Loucy (cell line): ENCODE data around the gene ZCCHC18.

Experiments
- H2AFZ ChIP-seq: fragments of 200-600 bp; sonication (generic); 2 replicates; pipeline ENCODE4 v1.6.0; 2016; ENCODE audit warnings: antibody characterized with exemption, mild to moderate bottlenecking, low read length, moderate library complexity
- H3F3A ChIP-seq: fragments of 200-600 bp; 2 replicates; pipeline ENCODE4 v1.6.0; 2016; ENCODE audit warnings: antibody characterized with exemption, low read depth, mild to moderate bottlenecking
- H3K27me3 ChIP-seq: fragments of 200-600 bp; sonication (generic); 2 replicates; pipeline ENCODE4 v1.6.1; 2014; ENCODE audit warnings: low read length, mild to moderate bottlenecking; ENCODE audit not compliant: insufficient read depth, poor library complexity, severe bottlenecking
- H3K36me3 ChIP-seq: fragments of 200-600 bp; sonication (generic); 2 replicates; pipeline ENCODE4 v1.6.1; 2016; ENCODE audit warnings: low read length; ENCODE audit not compliant: insufficient read depth
- H3K4me1 ChIP-seq: fragments of 200-600 bp; sonication (generic); 2 replicates; pipeline ENCODE4 v1.5.1; 2014; ENCODE audit warnings: low read length, mild to moderate bottlenecking; ENCODE audit not compliant: insufficient read depth, poor library complexity, severe bottlenecking
- H3K4me2 ChIP-seq: fragments of 200-600 bp; sonication (generic); 2 replicates; pipeline ENCODE4 v1.6.0; 2014; ENCODE audit warnings: antibody characterized with exemption, low read length, low read depth, mild to moderate bottlenecking; ENCODE audit not compliant: poor library complexity, severe bottlenecking
- H3K4me3 ChIP-seq: fragments of 200-600 bp; sonication (generic); 2 replicates; pipeline ENCODE4 v1.5.1; 2014; ENCODE audit warnings: low read length, mild to moderate bottlenecking, mixed read lengths; ENCODE audit not compliant: poor library complexity, severe bottlenecking
- H3K79me2 ChIP-seq: fragments of 200-600 bp; sonication (generic); 2 replicates; pipeline ENCODE4 v1.6.1; 2014; ENCODE audit warnings: low read length; ENCODE audit not compliant: insufficient read depth
- H3K9ac ChIP-seq: fragments of 200-600 bp; sonication (generic); 2 replicates; pipeline ENCODE4 v1.6.0; 2014; ENCODE audit warnings: mild to moderate bottlenecking, low read depth, low read length, moderate library complexity; ENCODE audit not compliant: poor library complexity, severe bottlenecking
- H3K9me2 ChIP-seq: fragments of 200-600 bp; sonication (generic); replicated peaks from 2 replicates; pipeline ENCODE4 v1.6.1; 2016; ENCODE audit warnings: low read depth, low read length, mixed read lengths
- H3K9me3 ChIP-seq: fragments of 200-600 bp; sonication (generic); 2 replicates; pipeline ENCODE4 v1.6.1; 2014; ENCODE audit warnings: mild to moderate bottlenecking, antibody characterized with exemption, low read length, low read depth; ENCODE audit not compliant: insufficient read depth
- H4K20me1 ChIP-seq: fragments of 200-600 bp; sonication (generic); 2 replicates; pipeline ENCODE4 v1.6.0; 2014; ENCODE audit warnings: antibody characterized with exemption, low read length, mild to moderate bottlenecking; ENCODE audit not compliant: insufficient read depth, poor library complexity, severe bottlenecking
- CTCF ChIP-seq: fragments of 200-600 bp; sonication (generic); conservative IDR thresholded peaks from 2 replicates; pipeline ENCODE4 v1.5.1; 2014; ENCODE audit warnings: mild to moderate bottlenecking, antibody characterized with exemption, low read length
- EZH2phosphoT487 ChIP-seq: fragments of 200-600 bp; IDR thresholded peaks from 2 replicates; pipeline ENCODE4 v1.6.1; 2018; ENCODE audit warnings: antibody characterized with exemption, mild to moderate bottlenecking, moderate library complexity, borderline replicate concordance

ZCCHC18 gene

GRCh38 chrX:104085919-104086318 lies 26.4 kb upstream of the ZCCHC18 start:
- Histone ChIP-seq H3K9ac (no peak overlapping the region), H3K4me2 (no peak overlapping the region)

GRCh38 chrX:104098151-104098808 lies 14.0 kb upstream of the ZCCHC18 start:
- TF ChIP-seq CTCF, result peak; percentile 60
- TF ChIP-seq EZH2phosphoT487, result no peak
- Histone ChIP-seq H3K9me3 (no peaks in the 10 kb centered on the region), H3K4me3 (no peak overlapping the region), H2AFZ (no peak overlapping the region), H4K20me1 (no peaks in the 10 kb centered on the region), H3F3A (no peaks in the 10 kb centered on the region), H3K9me2 (no peaks in the 10 kb centered on the region), H3K4me2 (no peak overlapping the region), H3K9ac (no peak overlapping the region), H3K36me3 (no peaks in the 10 kb centered on the region), H3K79me2 (no peaks in the 10 kb centered on the region), H3K4me1 (no peaks in the 10 kb centered on the region), H3K27me3 (no peaks in the 10 kb centered on the region)

More at GRCh38 chrX:104085919-104086318, 26.4 kb upstream of the ZCCHC18 start:
- Histone ChIP-seq H3F3A (no peaks in the 10 kb centered on the region), H2AFZ (no peak overlapping the region), H3K9me3 (no peaks in the 10 kb centered on the region), H3K9me2 (no peaks in the 10 kb centered on the region), H3K27me3 (no peaks in the 10 kb centered on the region), H4K20me1 (no peaks in the 10 kb centered on the region), H3K36me3 (no peaks in the 10 kb centered on the region), H3K4me3 (no peak overlapping the region), H3K4me1 (no peaks in the 10 kb centered on the region), H3K79me2 (no peaks in the 10 kb centered on the region)
- TF ChIP-seq CTCF (no peak), EZH2phosphoT487 (no peak)

- Histone ChIP-seq H4K20me1 (no peaks in the 10 kb centered on the region), H3K27me3 (no peaks in the 10 kb centered on the region), H3K9ac (no peak overlapping the region), H2AFZ (no peak overlapping the region), H3K4me1 (no peaks in the 10 kb centered on the region), H3K4me3 (no peak overlapping the region), H3K36me3 (no peaks in the 10 kb centered on the region), H3K79me2 (no peaks in the 10 kb centered on the region), H3K4me2 (no peak overlapping the region), H3K9me2 (no peaks in the 10 kb centered on the region), H3F3A (no peaks in the 10 kb centered on the region), H3K9me3 (no peaks in the 10 kb centered on the region)
- TF ChIP-seq EZH2phosphoT487 (no peak), CTCF (no peak)
Observed at GRCh38 chrX:104098919-104099318, 13.4 kb upstream of the ZCCHC18 start.
